ENCODE data around the gene AJAP1.
"Not testable (repeated sequence)": the region's sequence is repeated elsewhere in the genome, so short reads cannot be mapped to it uniquely, and the experiment has no call there.

AJAP1 gene

GRCh38 chr1:4658643-4659628, 4.5 kb downstream of the AJAP1 start:
- peak; percentile 6 for DNase-seq

GRCh38 chr1:4660917-4661594, 6.6 kb downstream of the AJAP1 start:
- DNase-seq: no peak

- no peak for DNase-seq
Measured at GRCh38 chr1:4661595-4661917, 7.1 kb downstream of the AJAP1 start.

DNA sequence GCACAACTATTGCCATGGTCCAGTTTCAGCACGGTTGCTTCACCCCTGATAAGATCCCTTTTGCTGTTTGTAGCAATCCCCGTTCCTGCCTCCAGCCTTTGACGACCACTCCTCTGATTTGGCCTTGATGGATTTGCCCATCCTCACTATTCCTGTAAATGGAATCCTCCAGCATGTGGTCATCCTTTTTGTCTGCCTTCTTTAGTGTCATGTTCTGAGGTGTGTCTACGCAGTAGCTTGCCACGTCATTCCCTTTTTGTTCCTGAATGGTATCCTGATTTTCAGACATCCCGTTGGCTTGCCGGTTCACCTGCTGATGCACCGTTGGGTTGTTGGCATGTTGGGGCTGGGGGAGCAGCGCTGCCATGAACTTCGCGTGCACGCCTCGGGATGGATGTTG, 7.8 kb downstream of the AJAP1 start:
- DNase-seq: no peak

GRCh38 chr1:4662723-4663122, 8.3 kb downstream of the AJAP1 start:
- DNase-seq: no peak

- DNase-seq: no peak
Measured at GRCh38 chr1:4664095-4664494, 9.7 kb downstream of the AJAP1 start.

DNA sequence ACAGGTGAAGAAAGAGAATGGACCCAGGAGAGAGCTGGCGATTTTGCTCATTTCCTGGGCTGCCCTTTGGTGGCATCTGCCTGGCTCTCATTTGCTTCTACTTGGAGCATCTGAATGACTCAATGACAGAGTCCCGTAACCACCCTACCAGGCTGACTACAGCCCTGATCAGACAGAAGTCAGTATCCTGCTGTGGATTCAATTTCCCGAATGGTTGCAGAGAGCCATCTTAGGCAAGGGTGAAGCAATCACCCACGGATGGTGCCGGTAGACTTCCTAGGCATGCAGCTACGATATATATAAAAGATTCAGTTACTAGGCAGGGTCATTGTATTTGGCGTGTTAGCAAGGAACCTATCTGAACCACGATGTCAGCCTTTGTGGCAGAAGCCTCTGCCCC, 10.2 kb downstream of the AJAP1 start:
- DNase-seq: no peak

GRCh38 chr1:4665456-4665855, 11.0 kb downstream of the AJAP1 start:
- DNase-seq: no peak

GRCh38 chr1:4666683-4667082, 12.3 kb downstream of the AJAP1 start:
- DNase-seq: not testable (repeated sequence)

DNA sequence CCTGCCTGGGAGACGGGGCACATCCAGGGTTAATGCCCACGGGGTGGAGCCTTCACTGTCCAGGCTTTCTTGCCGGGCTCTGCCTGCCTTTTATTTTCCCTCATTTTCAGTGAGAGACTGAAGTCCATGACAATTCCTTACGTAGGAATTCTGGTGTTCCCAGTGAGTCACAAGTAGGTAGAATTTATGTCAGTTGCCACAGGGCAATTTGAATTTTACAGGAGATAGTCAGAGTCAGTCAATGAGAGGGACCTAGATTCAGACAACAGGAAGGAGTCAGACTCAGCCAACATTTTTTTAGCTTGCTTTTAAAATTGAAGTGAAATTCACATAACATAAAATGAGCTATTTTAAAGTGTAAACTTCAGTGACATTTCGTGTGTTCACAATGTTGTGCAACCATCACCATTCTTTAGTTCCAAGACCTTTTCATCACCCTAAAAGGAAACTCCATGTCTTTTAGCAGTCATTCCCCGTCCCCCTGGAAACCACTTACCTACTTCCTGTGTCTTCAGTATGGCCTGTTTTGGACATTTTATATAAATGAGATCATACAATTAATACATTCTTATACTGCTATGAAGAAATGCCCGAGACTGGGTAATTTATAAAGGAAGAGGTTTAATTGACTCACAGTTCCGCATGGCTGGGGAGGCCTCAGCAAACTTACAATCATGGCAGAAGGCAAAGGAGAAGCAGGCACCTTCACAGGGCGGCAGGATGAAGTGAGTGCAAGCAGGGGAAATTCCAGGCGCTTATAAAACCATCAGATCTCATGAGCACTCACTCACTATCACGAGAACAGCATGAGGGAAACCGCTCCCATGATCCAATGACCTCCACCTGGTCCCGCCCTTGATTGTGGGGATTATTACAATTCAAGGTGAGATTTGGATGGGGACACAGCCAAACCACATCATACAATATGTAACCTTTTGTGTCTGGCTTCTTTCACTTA, 14.6 kb downstream of the AJAP1 start:
- no peak for DNase-seq

DNA sequence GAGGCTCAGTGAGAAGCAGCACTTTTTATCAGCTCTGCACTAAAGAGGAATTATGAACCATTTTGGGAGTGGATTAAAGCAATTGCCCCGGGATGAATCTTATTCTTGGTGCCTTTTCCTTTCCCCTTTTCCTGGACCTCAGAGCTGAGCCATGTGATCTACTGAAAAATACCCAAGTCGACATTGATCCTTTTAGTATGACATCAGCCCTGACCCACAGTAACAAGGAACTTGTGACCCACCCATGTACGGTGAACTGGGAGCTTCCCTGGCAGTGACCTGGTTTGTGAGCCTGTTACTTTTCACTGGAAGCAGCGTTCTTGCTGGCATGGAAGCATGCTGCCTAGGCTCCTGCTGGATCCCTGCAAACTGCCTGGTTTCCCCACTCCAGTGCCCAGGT, 15.9 kb downstream of the AJAP1 start:
- DNase-seq: no peak

- no peak for DNase-seq
Measured at GRCh38 chr1:4671828-4672227, 17.4 kb downstream of the AJAP1 start.

DNA sequence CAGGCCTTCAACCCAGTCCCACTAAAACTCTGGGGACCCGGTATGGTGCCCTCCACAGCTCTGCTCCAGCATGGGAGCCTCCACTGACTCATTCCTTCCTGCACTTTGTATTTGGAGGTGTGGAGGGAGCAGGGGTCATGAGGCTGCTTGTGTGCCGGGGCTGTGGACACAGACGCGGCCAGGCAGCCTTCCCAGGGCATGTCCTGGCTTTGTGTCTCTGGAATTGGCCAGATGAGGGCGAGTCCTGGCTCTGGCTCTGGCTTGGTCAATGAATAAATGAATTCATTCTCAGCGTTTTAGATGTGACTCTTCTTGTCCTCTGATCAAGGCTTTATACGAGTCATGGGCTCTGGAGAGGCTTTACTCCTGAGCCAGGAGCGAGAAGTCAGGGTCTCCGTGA, 19.1 kb downstream of the AJAP1 start:
- DNase-seq: no peak

- no peak for DNase-seq
Measured at GRCh38 chr1:4674117-4674516, 19.7 kb downstream of the AJAP1 start.

DNA sequence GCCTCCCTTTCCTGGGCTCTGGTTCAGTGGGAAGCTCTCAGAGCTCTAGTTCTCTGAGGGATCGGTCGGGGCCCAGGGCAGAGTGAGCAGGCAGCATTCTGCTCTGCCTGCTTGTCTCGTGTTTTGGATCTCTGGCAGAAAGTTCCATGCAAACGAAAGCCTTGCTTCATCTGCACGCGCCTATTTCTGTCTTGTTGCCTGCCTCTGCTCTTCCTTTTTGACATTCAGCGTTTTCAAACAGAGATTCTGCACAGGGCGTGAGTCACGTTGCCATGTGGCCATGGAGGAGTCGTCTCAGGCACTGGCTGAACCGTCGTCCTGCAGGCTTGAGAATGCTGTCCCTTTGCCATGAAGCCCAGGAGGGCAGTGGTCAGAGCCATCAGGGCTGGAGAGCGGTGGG, 20.3 kb downstream of the AJAP1 start:
- DNase-seq: no peak

DNA sequence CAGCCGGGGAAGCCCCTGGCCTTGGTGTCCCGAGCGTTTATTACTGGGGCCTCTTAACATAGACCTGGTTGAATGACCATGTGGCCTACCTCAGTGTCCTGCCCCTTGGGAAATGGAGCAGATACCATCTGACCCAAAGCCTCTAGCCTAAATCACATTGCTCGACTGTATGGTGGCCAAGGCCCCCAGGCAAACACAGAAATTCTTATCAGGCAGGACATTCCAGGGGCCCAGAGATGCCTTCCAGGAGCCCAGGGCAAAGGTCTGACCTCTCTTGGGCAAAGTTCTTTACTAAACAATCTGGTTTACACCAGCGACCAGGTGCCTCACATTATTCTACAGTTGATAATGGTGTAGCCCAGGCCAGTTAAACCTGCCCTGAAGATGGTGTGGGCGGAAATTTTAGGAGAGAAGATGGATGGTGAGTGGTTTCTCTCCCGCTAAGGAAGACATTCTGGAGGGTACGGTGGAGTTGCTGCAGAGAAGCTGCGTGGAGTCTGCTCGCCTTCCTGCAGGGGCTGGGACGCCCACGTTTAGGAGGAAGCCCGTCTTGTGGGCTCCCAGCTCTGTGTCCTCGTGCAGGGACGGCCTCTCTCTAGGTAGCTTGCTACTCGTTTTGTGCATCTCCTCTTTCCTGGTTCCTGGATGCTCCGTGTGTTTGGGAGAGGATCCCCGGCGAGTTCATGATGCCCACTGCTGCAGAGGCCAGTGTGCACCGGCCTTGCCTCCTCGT, 21.2 kb downstream of the AJAP1 start:
- no peak for DNase-seq

DNA sequence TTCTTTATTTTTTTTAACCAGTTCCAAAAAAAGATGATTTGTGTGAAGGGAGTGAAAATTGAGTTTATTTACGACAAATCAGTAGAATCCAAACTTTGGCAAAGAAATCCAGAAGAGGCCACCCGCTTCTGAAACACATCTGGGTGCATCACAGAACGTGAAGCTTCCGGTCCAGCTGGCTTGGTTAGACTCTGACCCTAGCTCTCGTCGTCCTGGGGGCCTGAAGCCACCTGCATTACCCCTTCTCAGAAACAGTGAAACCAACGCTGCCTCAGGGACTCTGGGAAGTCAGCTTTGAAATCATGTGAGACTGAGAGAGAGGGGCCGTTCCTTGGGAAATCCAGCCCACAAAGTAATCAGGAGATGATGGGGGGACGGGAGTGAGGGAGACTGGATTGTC, 21.8 kb downstream of the AJAP1 start:
- DNase-seq: no peak

GRCh38 chr1:4677608-4678007, 23.2 kb downstream of the AJAP1 start:
- no peak for DNase-seq

GRCh38 chr1:4678066-4678717, 23.8 kb downstream of the AJAP1 start:
- no peak for DNase-seq

DNA sequence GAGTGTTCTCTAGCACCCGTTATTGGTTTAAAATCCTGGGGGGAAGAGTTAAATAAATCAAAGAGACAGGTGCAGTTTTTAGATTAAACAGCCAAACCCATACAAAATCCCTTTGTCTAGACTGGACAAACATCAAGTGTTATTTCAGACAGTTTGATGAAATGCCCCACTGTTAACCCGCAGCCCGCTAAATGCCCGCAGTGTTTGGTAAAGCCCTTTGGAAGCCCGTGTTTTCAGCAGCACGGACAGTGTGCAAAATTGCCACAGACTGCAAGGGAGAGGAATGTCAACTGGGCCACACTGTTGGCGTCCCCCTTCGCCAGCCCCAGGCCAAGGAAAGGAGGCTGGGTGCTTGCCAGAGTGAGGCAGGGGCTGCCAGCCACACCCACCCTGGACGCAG, 26.6 kb downstream of the AJAP1 start:
- no peak for DNase-seq

- no peak for DNase-seq
Measured at GRCh38 chr1:4682607-4683220, 28.3 kb downstream of the AJAP1 start.

DNA sequence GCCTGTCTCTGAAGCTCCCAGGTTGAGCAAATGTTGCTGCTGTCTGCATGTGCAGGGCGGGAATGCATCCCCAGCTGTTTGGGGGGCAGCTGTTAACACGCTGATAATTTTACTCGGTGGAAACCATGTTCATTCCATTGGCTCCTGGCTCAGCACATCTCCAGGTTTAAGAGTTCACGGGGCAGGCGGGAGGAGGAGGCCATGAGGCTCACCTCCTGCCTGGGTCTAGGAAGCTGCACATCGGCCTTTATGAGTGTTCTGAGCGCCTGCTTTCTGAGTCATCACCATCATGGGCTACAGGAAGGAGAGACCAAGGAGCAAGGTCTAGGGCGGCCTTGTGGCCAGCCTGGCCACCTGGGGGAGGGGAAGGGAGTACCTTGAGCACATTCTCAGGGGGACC, 29.7 kb downstream of the AJAP1 start:
- DNase-seq: no peak
